ENCODE data around the gene SUPT6H. TPM values are rescaled to one million over a fixed set of nuclear protein-coding genes. Genes with fewer than 3 reads are reported as not detected.

SUPT6H gene
- total and polyA plus RNA-seq, 2 of the 8 experiments (the other 6 are each of a cell fraction or from before 2014, with no cell fraction given): 32.0 to 59.9 TPM

GRCh38 chr17:28719021-28719433, 57.0 kb downstream of the SUPT6H start:
- Histone ChIP-seq H3K27ac (ENCODE audit: low read depth, low read length) (peak overlapping the region; percentile 46; the same call in 1 of the 2 replicates), H4K91ac (replicated peaks; ENCODE audit: insufficient read length, low read length) (peak overlapping the region; percentile 61), H3K4me2 (ENCODE audit: insufficient read depth in 1 of 2, low read depth in 2 of 2, low read length in 2 of 2) (peak overlapping the region; percentile 87 to 99), H2AFZ (ENCODE audit: low read length) (no peak overlapping the region), H2AK5ac (ENCODE audit: low read depth, low read length) (0 out of 2 replicates have a peak overlapping the region, but pooled peaks have one; percentile 46), H3K9me3 (ENCODE audit: insufficient read depth in 2 of 2, low read depth in 1 of 2, low read length in 1 of 2) (no peaks in the 10 kb centered on the region), H3K18ac (ENCODE audit: extremely low read depth, low read length) (peak overlapping the region; percentile 99), H2BK15ac (ENCODE audit: low read length) (no peak overlapping the region; the same call in 1 of the 2 replicates), H2BK12ac (ENCODE audit: low read depth, low read length) (peak overlapping the region; percentile 75; the same call in 1 of the 2 replicates), H4K5ac (ENCODE audit: insufficient read length, low read depth, low read length) (peak overlapping the region; percentile 66), H3K4me1 (replicated peaks in 1 of 4; ENCODE audit: control insufficient read depth in 3 of 4, insufficient read depth in 4 of 4, low read length in 3 of 4) (peaks cover 3 to 12% (median 6%) of the 10 kb centered on the region in 4 experiments), H3K4me3 (ENCODE audit: extremely low read depth in 1 of 4, insufficient read depth in 2 of 4, low read depth in 3 of 4, low read length in 4 of 4) (peak overlapping the region; percentile 95 to 100 (median 98)), H3K23me2 (ENCODE audit: low read depth, low read length) (peaks cover 19% of the 10 kb centered on the region), H2BK5ac (ENCODE audit: low read depth, low read length) (peak overlapping the region; percentile 99), H2BK120ac (replicated peaks; ENCODE audit: low read depth, low read length) (peak overlapping the region; percentile 67), H4K8ac (ENCODE audit: extremely low read depth, insufficient read depth, low read length) (no peak overlapping the region), H4K20me1 (replicated peaks in 1 of 2; ENCODE audit: control insufficient read depth in 1 of 2, insufficient read depth in 2 of 2, low read length in 2 of 2) (peaks cover 6 to 24% of the 10 kb centered on the region in 2 experiments), H3K4ac (replicated peaks; ENCODE audit: insufficient read length, low read depth, low read length) (peak overlapping the region; percentile 63), H2BK20ac (ENCODE audit: low read length) (no peak overlapping the region), H3K79me1 (ENCODE audit: low read depth, low read length) (peaks cover 13% of the 10 kb centered on the region; the same call in 1 of the 2 replicates), H3K36me3 (ENCODE audit: control insufficient read depth in 2 of 4, insufficient read depth in 4 of 4, low read length in 3 of 4) (peaks cover 27 to 54% (median 42%) of the 10 kb centered on the region in 4 experiments), H3K23ac (ENCODE audit: insufficient read length) (no peak overlapping the region), H3K14ac (ENCODE audit: insufficient read length) (no peak overlapping the region), H3K27me3 (replicated peaks in 1 of 4; ENCODE audit: control insufficient read depth in 3 of 4, extremely low read depth in 1 of 4, insufficient read depth in 3 of 4, low read length in 3 of 4) (no peaks in the 10 kb centered on the region), H3K79me2 (ENCODE audit: control insufficient read depth in 1 of 2, insufficient read depth in 2 of 2, low read length in 2 of 2) (peaks cover 8 to 53% of the 10 kb centered on the region in 2 experiments), H3K56ac (replicated peaks; ENCODE audit: insufficient read length, low read depth, low read length) (peak overlapping the region; percentile 43), H3K9ac (replicated peaks in 1 of 4; ENCODE audit: extremely low read depth in 1 of 4, low read depth in 3 of 4, low read length in 3 of 4) (peak overlapping the region in 3 of 4 experiments; percentile 34 to 71 (median 70); a peak in 4 of 7 replicates)
- WGBS, 2 experiments (ENCODE audit: extremely low coverage in 1 of 2, insufficient coverage in 1 of 2, insufficient read length in 1 of 2, insufficient replicate concordance in 2 of 2, low coverage in 1 of 2, low lambda C conversion rate in 2 of 2, missing lambda C conversion rate in 1 of 2): 17% methylated on average over 18 of the region's 18 CpGs; no CpG with 5 or more reads in 1 of the 2 experiments
- POLR2A ChIA-PET (ENCODE audit: partially characterized antibody): interaction anchor here (0.6 to 17.6 kb wide), 37 partner anchors 7 to 791 kb away, joined by 3 to 813 read pairs (median 6); partner anchors contain the start of genes BLTP2, DHRS13, ERAL1 and FLOT2
- FAIRE-seq (no peak), DNase-seq (ENCODE audit: low read depth in 1 of 2, low spot score in 2 of 2) (no peak)
- CTCF ChIA-PET (ENCODE audit: partially characterized antibody): interaction anchor here (0.8 to 16.9 kb wide), 9 partner anchors 8 to 235 kb away, joined by 3 to 316 read pairs (median 4); partner anchors contain the start of genes PROCA1 and TRAF4
- TF ChIP-seq POLR2A (IDR thresholded peaks at IDR 0.05; ENCODE audit: control extremely low read depth in 1 of 2, low read depth in 2 of 2, low read length in 2 of 2): 0 out of 3 replicates have a peak, but pooled peaks of 1 of the 2 experiments have one; percentile 13

All from H1 (cell line).